H1 (cell line): ENCODE data around the gene RAN. TPM values are rescaled to one million over a fixed set of nuclear protein-coding genes. Genes with fewer than 3 reads are reported as not detected.
A peak's percentile ranks its signal among the peaks of the same experiment; 100 is the strongest.

Experiments
- CTCF ChIA-PET: fragments of 300-600 bp; sonication (Branson Sonifier 250); formaldehyde crosslinking; loops from one replicate; lab custom pipeline; 2021; ENCODE audit not compliant: partially characterized antibody; lab: Charles Lee
- POLR2A ChIA-PET: fragments of 300-600 bp; sonication (Branson Sonifier 250); formaldehyde crosslinking; loops from one replicate; lab custom pipeline; 2021; ENCODE audit warnings: inconsistent platforms; ENCODE audit not compliant: partially characterized antibody; lab: Charles Lee
- DNase-seq, 2 experiments: peaks; one replicate each; pipeline versions ENCODE4 v3.0.0 to v3.0.0-alpha.2; 2010 to 2022; ENCODE audit warnings: low spot score in 2 of 2, low read depth in 1 of 2, mixed read lengths in 1 of 2
- FAIRE-seq: peaks from 2 replicates; lab custom pipeline; 2011; peaks lifted over from hg19 to GRCh38; lab: Jason Lieb, UNC
- H2AFZ ChIP-seq: 2 replicates; pipeline ENCODE4 v1.8.1; 2012; ENCODE audit warnings: low read length, inconsistent platforms
- H2AK5ac ChIP-seq: 2 replicates; pipeline ENCODE4 v1.6.1; 2013; ENCODE audit warnings: low read depth, low read length
- H2BK120ac ChIP-seq: replicated peaks from 2 replicates; pipeline ENCODE3; 2013; ENCODE audit warnings: low read depth, low read length, inconsistent platforms
- H2BK12ac ChIP-seq: 2 replicates; pipeline ENCODE4 v1.6.1; 2013; ENCODE audit warnings: low read depth, low read length
- H2BK15ac ChIP-seq: 2 replicates; pipeline ENCODE4 v1.6.1; 2013; ENCODE audit warnings: low read length
- H2BK20ac ChIP-seq: 2 replicates; pipeline ENCODE4 v1.6.1; 2013; ENCODE audit warnings: low read length
- H2BK5ac ChIP-seq: 2 replicates; pipeline ENCODE4 v1.6.1; 2013; ENCODE audit warnings: low read depth, low read length
- H3K14ac ChIP-seq: 2 replicates; pipeline ENCODE4 v1.6.1; 2013; ENCODE audit warnings: inconsistent platforms; ENCODE audit not compliant: insufficient read length
- H3K18ac ChIP-seq: 2 replicates; pipeline ENCODE4 v1.6.1; 2013; ENCODE audit warnings: low read length; ENCODE audit errors: extremely low read depth
- H3K23ac ChIP-seq: 2 replicates; pipeline ENCODE4 v1.6.1; 2013; ENCODE audit warnings: inconsistent platforms; ENCODE audit not compliant: insufficient read length
- H3K23me2 ChIP-seq: 2 replicates; pipeline ENCODE4 v1.6.1; 2013; ENCODE audit warnings: low read depth, low read length
- H3K27ac ChIP-seq: 2 replicates; pipeline ENCODE4 v1.6.1; 2011; ENCODE audit warnings: low read depth, low read length, inconsistent platforms
- H3K27me3 ChIP-seq, 4 experiments: replicated peaks in 1 of 4; 1 replicate in 1 of 4; 2 replicates in 3 of 4; pipeline versions ENCODE4 v1.6.1 to v1.8.1; 2011 to 2013; ENCODE audit warnings: low read length in 3 of 4, mild to moderate bottlenecking in 3 of 4, inconsistent platforms in 2 of 4, mixed read lengths in 2 of 4, moderate library complexity in 1 of 4; ENCODE audit not compliant: control insufficient read depth in 3 of 4, insufficient read depth in 3 of 4; ENCODE audit errors: extremely low read depth in 1 of 4
- H3K36me3 ChIP-seq, 4 experiments: 2 replicates each; pipeline versions ENCODE4 v1.6.1 to v1.8.1; 2011 to 2013; ENCODE audit warnings: mild to moderate bottlenecking in 4 of 4, low read length in 3 of 4, moderate library complexity in 2 of 4, control low read depth in 1 of 4, inconsistent platforms in 1 of 4; ENCODE audit not compliant: insufficient read depth in 4 of 4, control insufficient read depth in 2 of 4
- H3K4ac ChIP-seq: replicated peaks from 2 replicates; pipeline ENCODE3; 2013; ENCODE audit warnings: low read length, low read depth, mixed read lengths, inconsistent platforms; ENCODE audit not compliant: insufficient read length
- H3K4me1 ChIP-seq, 4 experiments: replicated peaks in 1 of 4; 1 replicate in 1 of 4; 2 replicates in 3 of 4; pipeline versions ENCODE4 v1.6.1 to v1.8.1; 2011 to 2013; ENCODE audit warnings: low read length in 3 of 4, inconsistent platforms in 2 of 4, mixed read lengths in 1 of 4; ENCODE audit not compliant: insufficient read depth in 4 of 4, control insufficient read depth in 3 of 4
- H3K4me2 ChIP-seq, 2 experiments: 2 replicates each; pipeline versions ENCODE4 v1.6.1 to v1.8.1; 2011 to 2013; ENCODE audit warnings: low read depth in 2 of 2, low read length in 2 of 2, control low read depth in 1 of 2, inconsistent platforms in 1 of 2, mild to moderate bottlenecking in 1 of 2; ENCODE audit not compliant: insufficient read depth in 1 of 2
- H3K4me3 ChIP-seq, 4 experiments: fragments of 200-600, 300-600 bp in 1 of 4; sonication (generic), shearing (Covaris generic), sonication (Bioruptor Twin) in 1 of 4; 2 replicates each; pipeline versions ENCODE4 v1.5.1 to v1.8.1; 2011 to 2016; ENCODE audit warnings: low read length in 4 of 4, low read depth in 3 of 4, control low read depth in 2 of 4, inconsistent platforms in 2 of 4, mild to moderate bottlenecking in 2 of 4, mixed read lengths in 1 of 4, moderate library complexity in 1 of 4; ENCODE audit not compliant: insufficient read depth in 2 of 4; ENCODE audit errors: extremely low read depth in 1 of 4
- H3K56ac ChIP-seq: replicated peaks from 2 replicates; pipeline ENCODE3; 2013; ENCODE audit warnings: low read depth, mild to moderate bottlenecking, mixed read lengths, low read length, inconsistent platforms; ENCODE audit not compliant: insufficient read length
- H3K79me1 ChIP-seq: 2 replicates; pipeline ENCODE4 v1.6.1; 2013; ENCODE audit warnings: low read depth, low read length, control low read depth
- H3K79me2 ChIP-seq, 2 experiments: 2 replicates each; pipeline versions ENCODE4 v1.6.1 to v1.8.1; 2012 to 2013; ENCODE audit warnings: low read length in 2 of 2, mild to moderate bottlenecking in 2 of 2, inconsistent platforms in 1 of 2; ENCODE audit not compliant: insufficient read depth in 2 of 2, control insufficient read depth in 1 of 2
- H3K9ac ChIP-seq, 4 experiments: replicated peaks in 1 of 4; 1 replicate in 1 of 4; 2 replicates in 3 of 4; pipeline versions ENCODE4 v1.6.1 to v1.8.1; 2011 to 2013; ENCODE audit warnings: low read depth in 3 of 4, low read length in 3 of 4, control low read depth in 2 of 4, mild to moderate bottlenecking in 2 of 4, moderate library complexity in 2 of 4, inconsistent platforms in 1 of 4; ENCODE audit errors: extremely low read depth in 1 of 4
- H3K9me3 ChIP-seq, 2 experiments: 2 replicates each; pipeline versions ENCODE4 v1.6.1 to v1.8.1; 2012 to 2013; ENCODE audit warnings: mild to moderate bottlenecking in 2 of 2, moderate library complexity in 2 of 2, control low read depth in 1 of 2, inconsistent platforms in 1 of 2, low read depth in 1 of 2, low read length in 1 of 2, mixed read lengths in 1 of 2; ENCODE audit not compliant: insufficient read depth in 2 of 2
- H4K20me1 ChIP-seq, 2 experiments: replicated peaks in 1 of 2; 2 replicates each; pipeline versions ENCODE3 to v1.8.1; 2011 to 2013; ENCODE audit warnings: inconsistent platforms in 2 of 2, low read length in 2 of 2, mild to moderate bottlenecking in 1 of 2; ENCODE audit not compliant: insufficient read depth in 2 of 2, control insufficient read depth in 1 of 2
- H4K5ac ChIP-seq: 2 replicates; pipeline ENCODE4 v1.6.1; 2013; ENCODE audit warnings: low read length, low read depth, mixed read lengths, inconsistent platforms; ENCODE audit not compliant: insufficient read length
- H4K8ac ChIP-seq: 2 replicates; pipeline ENCODE4 v1.8.0; 2013; ENCODE audit warnings: mild to moderate bottlenecking, moderate library complexity, low read length, inconsistent platforms; ENCODE audit not compliant: insufficient read depth; ENCODE audit errors: extremely low read depth
- H4K91ac ChIP-seq: replicated peaks from 2 replicates; pipeline ENCODE3; 2013; ENCODE audit warnings: low read length, mixed read lengths, inconsistent platforms; ENCODE audit not compliant: insufficient read length
- ASH2L ChIP-seq: fragments of 200-600, 300-600 bp; sonication (generic); IDR thresholded peaks from one replicate; pipeline ENCODE4 v1.7.1; 2017; ENCODE audit warnings: low read length
- CREB1 ChIP-seq: IDR thresholded peaks from 2 replicates; pipeline ENCODE4 v1.6.1; 2012; ENCODE audit warnings: inconsistent platforms
- SAP30 ChIP-seq: fragments of 300-600 bp; sonication (generic); IDR thresholded peaks from 2 replicates; pipeline ENCODE4 v1.7.1; 2012; ENCODE audit warnings: low read length, moderate library complexity, mild to moderate bottlenecking, inconsistent platforms; ENCODE audit not compliant: insufficient read depth, insufficient replicate concordance
- WGBS, 2 experiments: shearing (Covaris generic) in 1 of 2; methylation state at CpG; one replicate each; pipeline versions ENCODE4 v1.1.6 to v1.1.7; 2013 to 2015; ENCODE audit warnings: low lambda C conversion rate in 2 of 2, mixed read lengths in 2 of 2, inconsistent platforms in 1 of 2, low coverage in 1 of 2, missing lambda C conversion rate in 1 of 2; ENCODE audit not compliant: insufficient replicate concordance in 2 of 2, insufficient coverage in 1 of 2, insufficient read length in 1 of 2; ENCODE audit errors: extremely low coverage in 1 of 2, missing lambda C conversion rate in 1 of 2; 5-methylcytosine and 5-hydroxymethylcytosine counted together
- polyA plus RNA-seq, 7 experiments: library from polyadenylated mRNA; depleted of rRNA in 3 of 7; stranded (reverse) in 5 of 7; unstranded in 2 of 7; fragments of >200 nt in 5 of 7; fragments of 200-250 nt in 2 of 7; gene quantifications; 1 replicate in 5 of 7; 2 replicates in 1 of 7; 4 replicates in 1 of 7; pipeline versions ENCODE4 v1.2.1 to v1.2.3, GENCODE V29; 2011 to 2013; ENCODE audit warnings: missing spikeins in 2 of 7, mixed read lengths in 2 of 7
- total RNA-seq: library from RNA; stranded (reverse); fragmentation: NEBNext Ultra II Directional; extraction: Animal tissue kit (Norgen Biotek cat#: 25700); gene quantifications from 2 replicates; pipeline ENCODE4 v1.2.1, GENCODE V29; 2021
- TF ChIP-seq, protein P1 (sequence below): IDR thresholded peaks from 2 replicates; pipeline ENCODE4 v1.6.1; 2012; ENCODE audit warnings: inconsistent platforms

Gene RAN
- total and polyA plus RNA-seq, 2 of the 8 experiments (the other 6 are each of a cell fraction or from before 2014, with no cell fraction given) = 2,064 to 2,203 TPM

DNA sequence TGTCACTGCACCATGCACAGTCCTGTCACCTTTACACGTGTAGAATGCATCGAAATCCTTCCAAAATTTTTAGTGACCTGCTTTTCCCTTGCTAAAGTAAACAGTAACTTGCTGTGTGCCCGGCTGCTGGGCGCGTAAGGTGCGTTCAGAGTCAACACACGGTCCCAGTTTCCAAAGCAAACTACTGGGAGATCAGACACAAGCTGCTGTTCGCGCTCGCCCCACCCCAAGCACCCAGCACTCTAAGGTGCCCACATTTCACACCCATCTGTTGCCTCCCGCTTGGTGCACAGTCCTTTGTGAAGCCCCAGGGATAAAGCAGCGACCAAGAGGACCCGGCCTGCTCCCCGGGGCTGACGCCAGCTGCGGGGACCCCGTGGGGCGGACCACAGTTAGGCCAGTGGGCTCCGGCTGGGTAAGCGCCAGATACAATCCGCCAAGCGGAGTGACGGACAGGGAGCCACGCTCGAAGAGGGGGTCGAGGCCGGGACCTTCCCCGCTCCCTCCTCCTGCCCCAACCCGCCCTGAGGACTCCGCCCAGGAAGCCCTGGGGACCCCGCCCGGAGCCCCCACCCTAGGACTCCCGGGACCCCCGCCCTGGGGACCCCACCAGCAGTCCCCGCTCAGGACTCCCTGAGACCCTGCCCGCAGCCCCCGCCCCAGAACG lies 33.4 kb upstream of the RAN start:
- 0 out of 2 replicates have a peak overlapping the region, but pooled peaks have one; percentile 61 for H2BK15ac ChIP-seq
- H4K8ac ChIP-seq = no peak overlapping the region; the same call in 1 of the 2 replicates
- H3K23ac ChIP-seq = no peak overlapping the region
- ChIA-PET CTCF (interaction anchor here (0.8 to 8.0 kb wide), 8 partner anchors 9 to 77 kb away, joined by 3 to 70 read pairs (median 4); no protein-coding TSS in a partner anchor), POLR2A (interaction anchor here (0.6 to 2.8 kb wide), 12 partner anchors 8 to 40 kb away, joined by 3 to 20 read pairs (median 6); no protein-coding TSS in a partner anchor)
- 0 out of 2 replicates have a peak, but pooled peaks cover 5% of the 10 kb centered on the region for H3K79me1 ChIP-seq
- peak; percentile 69 for TF ChIP-seq SAP30
- peak; percentile 75 for TF ChIP-seq ASH2L
- no peak for TF ChIP-seq CREB1
- TF ChIP-seq, protein P1, sequence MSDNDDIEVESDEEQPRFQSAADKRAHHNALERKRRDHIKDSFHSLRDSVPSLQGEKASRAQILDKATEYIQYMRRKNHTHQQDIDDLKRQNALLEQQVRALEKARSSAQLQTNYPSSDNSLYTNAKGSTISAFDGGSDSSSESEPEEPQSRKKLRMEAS = 0 out of 2 replicates have a peak, but pooled peaks have one; percentile 13
- no peak overlapping the region; the same call in 1 of the 2 replicates for H2AFZ ChIP-seq
- H4K20me1 ChIP-seq = peaks cover 0 to 2% of the 10 kb centered on the region in 2 experiments
- peak overlapping the region; percentile 58 to 78 (median 63) for H3K4me3 ChIP-seq
- H3K4ac ChIP-seq = no peak overlapping the region
- no peak overlapping the region for H3K56ac ChIP-seq
- peaks cover 0 to 28% of the 10 kb centered on the region in 2 experiments; a peak in 2 of 4 replicates for H3K79me2 ChIP-seq
- peaks cover 3% of the 10 kb centered on the region for H3K23me2 ChIP-seq
- no peak overlapping the region for H2BK12ac ChIP-seq
- peak overlapping the region; percentile 6 for H4K5ac ChIP-seq
- H3K9me3 ChIP-seq = no peaks in the 10 kb centered on the region
- DNase-seq = peak in 1 of 2 experiments; percentile 80
- no peak overlapping the region for H3K18ac ChIP-seq
- H3K4me1 ChIP-seq = peaks cover 6 to 14% (median 9%) of the 10 kb centered on the region in 4 experiments; a peak in 6 of 7 replicates
- peak overlapping the region; percentile 81 to 82 for H3K4me2 ChIP-seq
- H2AK5ac ChIP-seq = no peak overlapping the region
- H3K36me3 ChIP-seq = no peaks in the 10 kb centered on the region; a peak in 1 of 8 replicates
- no peak overlapping the region for H2BK120ac ChIP-seq
- no peak overlapping the region for H2BK5ac ChIP-seq
- no peak overlapping the region for H2BK20ac ChIP-seq
- no peak overlapping the region for H3K14ac ChIP-seq
- H3K27ac ChIP-seq = no peak overlapping the region
- peak overlapping the region in 3 of 4 experiments; percentile 14 to 19 (median 19); a peak in 3 of 7 replicates for H3K9ac ChIP-seq
- 11% methylated on average over 21 of the region's 38 CpGs; no CpG with 5 or more reads in 1 of the 2 experiments for WGBS, 2 experiments
- no peak for FAIRE-seq
- H3K27me3 ChIP-seq = peaks cover 0 to 15% (median 7%) of the 10 kb centered on the region in 4 experiments; a peak in 5 of 7 replicates
- no peak overlapping the region for H4K91ac ChIP-seq
